IgD-negative memory B cell (primary cell): Measurements from ENCODE around the gene SSBP2. TPM values are rescaled to one million over a fixed set of nuclear protein-coding genes. Genes with fewer than 3 reads are reported as not detected.
A peak's percentile ranks its signal among the peaks of the same experiment; 100 is the strongest.

Experiments used
- H3K27ac Mint-ChIP-seq, 3 donors: one replicate each; pipeline ENCODE4 v1.8.0; 2020 to 2022; ENCODE audit warnings: mild to moderate bottlenecking in 3 of 3, mixed read lengths in 3 of 3, moderate library complexity in 1 of 3
- H3K27me3 Mint-ChIP-seq: one replicate; pipeline ENCODE4 v1.8.0; 2021; ENCODE audit warnings: mixed read lengths
- H3K36me3 Mint-ChIP-seq: one replicate; pipeline ENCODE4 v1.8.0; 2020; ENCODE audit warnings: mild to moderate bottlenecking, mixed read lengths
- H3K4me1 Mint-ChIP-seq, 3 donors: one replicate each; pipeline ENCODE4 v1.8.0; 2020 to 2022; ENCODE audit warnings: mixed read lengths in 3 of 3, mild to moderate bottlenecking in 1 of 3
- H3K4me3 Mint-ChIP-seq, 4 donors: one replicate each; pipeline ENCODE4 v1.8.0; 2020 to 2022; ENCODE audit warnings: mild to moderate bottlenecking in 4 of 4, mixed read lengths in 4 of 4, moderate library complexity in 3 of 4
- H3K9me3 Mint-ChIP-seq, 3 donors: one replicate each; pipeline ENCODE4 v1.8.0; 2020 to 2021; ENCODE audit warnings: mixed read lengths in 3 of 3, mild to moderate bottlenecking in 1 of 3
- polyA plus RNA-seq: library from polyadenylated mRNA; unstranded; fragments of 300-500 nt; fragmentation: Illumina TruSeq; gene quantifications from one replicate; pipeline ENCODE4 v1.2.3, GENCODE V29; 2021

The SSBP2 gene
- polyA plus RNA-seq, 1 donor from 2014 or later = 35.8 TPM

DNA sequence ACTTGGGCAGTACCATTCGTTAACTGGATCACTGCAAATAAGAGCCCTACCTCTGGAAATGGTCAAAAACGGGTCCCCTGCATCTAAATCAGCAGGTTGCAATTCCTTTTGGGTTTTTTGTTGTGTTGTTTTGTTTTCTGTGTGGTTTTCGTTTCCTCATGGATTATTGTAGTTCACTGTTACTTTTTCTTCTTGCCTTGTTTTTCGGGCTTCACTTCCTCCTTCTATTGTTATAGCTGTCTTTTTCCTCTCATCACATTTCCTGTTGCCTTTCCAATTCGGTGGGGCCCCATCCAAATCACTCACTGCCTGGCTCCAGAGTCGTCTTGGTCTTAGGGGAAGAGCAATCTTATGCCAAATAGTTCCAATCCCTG lies 8.7 kb upstream of the SSBP2 start:
- H3K4me3 Mint-ChIP-seq = no peak overlapping the region
- peaks cover 4% of the 10 kb centered on the region for H3K27me3 Mint-ChIP-seq
- no peak overlapping the region for H3K27ac Mint-ChIP-seq
- peaks cover 2% of the 10 kb centered on the region for H3K36me3 Mint-ChIP-seq
- no peaks in the 10 kb centered on the region for H3K9me3 Mint-ChIP-seq
- H3K4me1 Mint-ChIP-seq = peaks cover 0 to 7% (median 5%) of the 10 kb centered on the region in 3 donors

DNA sequence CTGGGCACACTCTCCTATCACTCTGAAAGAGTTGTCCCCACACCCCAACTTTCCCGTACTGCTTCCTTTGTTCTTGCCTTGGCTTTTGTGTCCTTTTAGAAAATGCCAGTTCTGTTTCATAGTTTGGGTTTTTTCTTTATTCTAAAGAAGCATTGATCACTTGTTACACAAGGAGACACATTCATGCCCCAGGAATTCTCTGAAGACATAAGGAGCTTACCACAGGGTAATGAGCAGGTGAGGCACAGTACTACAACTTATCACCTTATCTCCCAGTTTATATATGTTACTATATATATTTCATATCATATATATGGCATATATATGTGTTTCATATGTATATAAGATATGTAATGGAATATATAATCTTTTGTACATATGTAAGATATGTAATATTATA lies 6.5 kb upstream of the SSBP2 start:
- peaks cover 2% of the 10 kb centered on the region for H3K36me3 Mint-ChIP-seq
- no peak overlapping the region for H3K4me3 Mint-ChIP-seq
- H3K27me3 Mint-ChIP-seq = peaks cover 4% of the 10 kb centered on the region
- H3K27ac Mint-ChIP-seq = no peak overlapping the region
- H3K9me3 Mint-ChIP-seq = no peaks in the 10 kb centered on the region
- H3K4me1 Mint-ChIP-seq = peaks cover 0 to 8% (median 7%) of the 10 kb centered on the region in 3 donors

DNA sequence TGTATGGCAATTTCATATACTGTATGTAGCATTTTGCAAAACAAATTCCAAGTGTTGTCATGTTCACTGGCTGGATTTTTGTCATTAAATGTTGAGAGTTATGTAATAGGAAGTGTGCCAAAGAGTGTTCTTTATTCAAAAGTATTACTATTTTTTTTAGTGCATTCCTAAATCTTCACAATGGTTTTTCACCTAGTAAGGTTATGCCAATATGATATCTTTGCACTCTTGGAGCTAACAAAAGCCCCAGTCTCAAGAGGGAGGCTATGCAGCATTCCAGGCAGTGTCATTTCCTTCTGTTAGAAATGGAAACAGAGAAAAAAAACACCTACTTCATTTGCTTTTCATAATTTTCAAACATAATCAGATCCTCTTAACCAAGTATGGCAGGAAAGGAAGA lies 5.1 kb upstream of the SSBP2 start:
- Mint-ChIP-seq H3K27me3 (peaks cover 3% of the 10 kb centered on the region), H3K4me1 (peaks cover 0 to 10% (median 10%) of the 10 kb centered on the region in 3 donors), H3K36me3 (peaks cover 2% of the 10 kb centered on the region), H3K9me3 (no peaks in the 10 kb centered on the region), H3K4me3 (no peak overlapping the region), H3K27ac (peak overlapping the region in 1 of 3 donors; percentile 20)

DNA sequence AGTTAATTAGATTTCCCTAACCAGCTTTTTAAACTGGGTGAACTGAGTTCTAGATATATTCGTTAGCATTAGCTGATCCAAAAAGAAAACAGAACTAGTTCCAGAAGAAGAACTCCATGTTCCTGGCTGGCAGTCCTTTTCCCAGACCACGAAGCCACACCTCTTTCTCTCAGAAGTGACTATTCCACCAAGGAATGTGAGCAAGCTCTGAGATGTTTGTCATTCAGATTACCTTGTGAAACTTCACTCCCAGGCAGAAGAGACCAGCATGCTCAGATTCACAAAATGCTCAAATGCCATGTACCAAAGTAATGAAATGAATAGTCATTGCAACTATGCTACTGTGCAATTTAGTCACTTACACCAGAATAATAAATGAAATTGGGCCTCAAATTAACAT lies 4.4 kb upstream of the SSBP2 start:
- no peak overlapping the region for H3K4me3 Mint-ChIP-seq
- peaks cover 2% of the 10 kb centered on the region for H3K36me3 Mint-ChIP-seq
- H3K27ac Mint-ChIP-seq = no peak overlapping the region
- no peaks in the 10 kb centered on the region for H3K27me3 Mint-ChIP-seq
- peaks cover 0 to 10% (median 9%) of the 10 kb centered on the region in 3 donors for H3K4me1 Mint-ChIP-seq
- no peaks in the 10 kb centered on the region for H3K9me3 Mint-ChIP-seq

DNA sequence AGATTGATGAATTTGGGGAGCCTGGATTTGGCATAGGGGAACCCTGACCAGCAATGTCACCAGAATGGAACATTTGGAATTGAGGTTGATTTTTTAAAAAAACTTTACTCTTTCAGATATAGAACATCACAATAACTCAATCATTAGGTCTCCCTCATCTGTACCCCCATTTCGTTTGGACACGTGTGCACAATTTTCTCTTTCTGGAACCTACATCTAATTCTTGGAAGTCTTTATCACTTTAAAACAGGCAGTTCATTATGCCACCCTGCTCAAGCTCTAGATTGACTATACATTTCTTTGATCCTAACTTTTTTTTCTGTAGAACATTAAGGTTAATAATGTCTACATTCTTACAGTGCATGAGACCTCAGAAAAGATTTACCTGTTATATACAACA lies 3.7 kb upstream of the SSBP2 start:
- H3K9me3 Mint-ChIP-seq = no peaks in the 10 kb centered on the region
- peak overlapping the region in 1 of 4 donors; percentile 83 for H3K4me3 Mint-ChIP-seq
- H3K27ac Mint-ChIP-seq = no peak overlapping the region
- peaks cover 1 to 8% (median 7%) of the 10 kb centered on the region in 3 donors for H3K4me1 Mint-ChIP-seq
- H3K27me3 Mint-ChIP-seq = peaks cover 1% of the 10 kb centered on the region
- peaks cover under 1% of the 10 kb centered on the region for H3K36me3 Mint-ChIP-seq

DNA sequence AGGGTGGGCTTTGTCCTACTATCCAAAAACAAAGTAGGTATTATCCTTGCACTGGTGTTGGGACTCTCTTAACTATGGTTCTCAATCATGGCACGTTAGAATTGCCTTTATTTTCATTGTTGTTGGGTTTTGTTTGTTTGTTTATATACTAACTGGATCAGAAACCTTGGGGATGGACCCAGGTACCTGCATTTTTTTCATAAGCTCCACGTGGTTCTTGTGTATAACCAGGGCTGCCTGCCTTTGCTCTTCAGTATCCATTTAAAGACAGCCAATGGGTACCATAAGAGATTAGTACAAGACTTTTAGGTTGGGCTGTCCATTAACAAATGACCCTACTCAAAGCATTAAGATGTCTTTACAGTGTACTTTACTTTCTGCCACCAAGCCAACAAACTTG lies 2.5 kb upstream of the SSBP2 start:
- Mint-ChIP-seq H3K27me3 (peaks cover 2% of the 10 kb centered on the region), H3K36me3 (no peaks in the 10 kb centered on the region), H3K9me3 (no peaks in the 10 kb centered on the region), H3K4me3 (peak overlapping the region in 1 of 4 donors; percentile 83), H3K27ac (peak overlapping the region in 1 of 3 donors; percentile 82), H3K4me1 (peaks cover 11 to 15% (median 13%) of the 10 kb centered on the region in 3 donors)

DNA sequence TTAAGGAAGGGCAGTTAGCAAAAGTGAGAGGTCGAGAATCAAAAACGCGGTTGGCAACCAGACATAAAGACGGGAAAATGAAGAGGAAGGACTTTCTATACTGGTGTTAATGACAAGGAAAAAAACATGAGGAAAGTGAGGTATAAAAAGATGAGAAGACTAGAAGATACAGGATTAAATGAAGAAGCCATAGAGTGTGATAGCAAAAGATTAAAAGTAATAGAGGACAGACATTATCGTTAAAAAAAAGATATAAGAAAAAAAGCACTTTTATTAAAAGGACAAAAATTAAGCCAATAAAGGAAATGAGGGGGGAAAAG lies 1.7 kb upstream of the SSBP2 start:
- H3K27ac Mint-ChIP-seq = peak overlapping the region in 1 of 3 donors; percentile 82
- H3K27me3 Mint-ChIP-seq = peaks cover 2% of the 10 kb centered on the region
- H3K36me3 Mint-ChIP-seq = no peaks in the 10 kb centered on the region
- H3K4me3 Mint-ChIP-seq = peak overlapping the region in 3 of 4 donors; percentile 42 to 83 (median 77)
- H3K4me1 Mint-ChIP-seq = peaks cover 11 to 18% (median 17%) of the 10 kb centered on the region in 3 donors
- H3K9me3 Mint-ChIP-seq = no peaks in the 10 kb centered on the region

DNA sequence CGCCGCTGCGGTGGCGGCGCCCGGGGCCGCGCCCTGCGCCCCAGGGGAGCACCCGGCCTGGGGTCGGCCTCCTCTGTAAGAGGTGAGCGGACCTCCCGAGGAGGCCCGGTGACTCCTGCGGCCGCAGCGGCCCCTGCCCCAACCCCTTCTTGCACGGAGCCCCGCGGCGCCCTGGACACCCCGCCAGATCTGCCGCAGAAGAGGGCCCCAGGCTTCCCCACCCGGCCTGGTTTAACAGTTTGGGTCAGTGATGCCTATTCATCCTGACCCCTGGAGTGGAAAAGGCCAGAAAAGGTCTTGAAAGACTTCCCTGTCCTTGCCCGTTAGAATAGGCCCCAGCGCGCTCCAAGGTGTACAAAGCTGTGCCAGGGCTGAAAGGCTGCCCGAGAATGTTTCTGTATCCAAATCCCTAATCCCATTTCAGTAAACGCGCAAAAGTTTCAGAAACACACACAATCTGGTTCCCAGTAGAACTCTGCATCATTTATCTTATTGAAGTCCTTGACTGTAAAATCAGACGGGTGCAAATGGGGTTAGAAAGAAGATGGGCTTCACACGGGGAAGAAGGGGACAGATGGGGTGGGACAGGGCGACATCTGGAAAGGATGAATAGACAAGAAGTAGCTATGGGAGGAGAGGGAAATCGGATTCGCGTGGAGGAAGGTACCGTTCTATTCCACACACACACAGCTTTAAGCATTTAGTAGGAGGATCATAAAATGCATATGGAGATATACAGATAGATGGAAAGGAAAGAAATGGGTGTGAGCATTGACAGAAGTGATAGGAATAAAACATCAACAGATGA lies 1.1 kb upstream of the SSBP2 start:
- Mint-ChIP-seq H3K4me1 (peaks cover 13 to 18% (median 17%) of the 10 kb centered on the region in 3 donors), H3K27ac (peak overlapping the region in 2 of 3 donors; percentile 82 to 94), H3K27me3 (peaks cover 2% of the 10 kb centered on the region), H3K9me3 (no peaks in the 10 kb centered on the region), H3K4me3 (peak overlapping the region; percentile 77 to 98 (median 90)), H3K36me3 (no peaks in the 10 kb centered on the region)

DNA sequence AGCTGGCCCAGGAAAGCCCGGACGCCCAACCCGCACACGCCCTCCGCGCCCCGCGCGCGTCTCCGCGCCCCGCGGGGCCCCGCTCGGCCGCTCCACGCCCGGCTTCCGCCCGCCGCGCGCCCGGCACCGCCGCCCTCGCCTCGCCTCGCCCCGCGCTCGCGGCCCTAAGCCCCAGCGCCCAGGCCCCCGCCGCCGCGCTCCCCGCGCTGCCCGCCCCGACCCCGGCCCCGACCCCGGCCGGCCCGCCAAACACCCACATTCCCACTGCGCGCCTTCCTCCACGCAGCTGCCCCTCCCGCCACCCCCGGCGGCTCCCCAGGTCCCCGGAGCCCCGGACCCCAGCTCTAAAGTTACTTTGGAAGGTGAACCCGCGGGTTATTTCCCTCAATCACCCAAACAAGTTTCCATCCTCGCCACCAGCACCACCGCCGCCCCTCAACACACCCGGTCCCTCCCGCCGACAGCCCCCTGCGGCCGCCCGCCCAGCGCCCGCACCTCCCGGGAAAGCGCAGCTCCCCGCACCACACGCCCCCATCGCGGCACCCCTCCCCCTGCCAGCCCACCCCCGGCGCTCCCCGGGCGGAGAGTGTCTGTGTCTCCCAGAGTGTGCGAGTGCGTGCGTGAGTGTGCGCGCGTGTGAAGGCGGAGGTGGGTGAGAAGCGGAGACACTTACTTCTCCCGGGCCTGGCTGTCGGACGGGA lies 439 bp downstream of the SSBP2 start:
- H3K4me1 Mint-ChIP-seq = peaks cover 19 to 23% (median 22%) of the 10 kb centered on the region in 3 donors
- no peaks in the 10 kb centered on the region for H3K36me3 Mint-ChIP-seq
- H3K4me3 Mint-ChIP-seq = peak overlapping the region; percentile 83 to 98 (median 95)
- peak overlapping the region; percentile 82 to 94 (median 94) for H3K27ac Mint-ChIP-seq
- H3K9me3 Mint-ChIP-seq = no peaks in the 10 kb centered on the region
- H3K27me3 Mint-ChIP-seq = peaks cover 2% of the 10 kb centered on the region

DNA sequence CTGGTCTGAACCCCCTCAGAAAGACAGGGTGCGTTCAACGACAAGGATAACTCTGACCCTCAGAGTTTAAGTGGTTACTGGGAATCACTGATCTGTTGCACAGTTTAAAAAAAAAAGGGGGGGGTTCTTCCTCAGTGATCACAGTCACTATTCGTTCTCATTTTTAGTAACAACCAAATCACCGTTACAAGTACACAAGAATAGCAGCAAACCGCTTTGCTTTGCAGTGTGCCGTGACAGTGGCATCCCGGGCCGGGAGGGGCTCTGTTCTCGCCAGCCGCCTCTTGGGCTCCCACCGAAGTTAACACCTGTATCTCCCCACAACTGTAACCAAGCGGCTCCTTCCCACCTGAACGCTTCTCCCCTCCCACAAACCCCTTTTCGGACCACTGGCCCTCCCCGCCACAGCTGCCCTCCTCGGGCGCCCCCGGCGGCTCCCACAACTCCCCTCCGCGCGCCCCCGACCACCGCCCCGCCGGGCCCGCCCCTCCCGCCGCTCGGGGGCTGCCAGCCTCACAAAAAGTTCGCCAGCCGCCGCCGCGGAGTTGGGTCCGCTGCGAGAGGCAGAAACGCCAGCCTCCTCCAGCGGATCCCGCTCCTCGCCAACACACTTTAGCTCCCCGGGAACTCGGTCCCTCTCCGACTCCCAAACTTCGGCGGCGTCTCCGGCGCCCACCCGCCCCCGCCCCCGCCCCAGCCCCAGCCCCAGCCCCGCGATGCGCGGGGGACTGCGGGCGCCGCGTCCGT lies 1.2 kb downstream of the SSBP2 start:
- Mint-ChIP-seq H3K27ac (peak overlapping the region; percentile 95 to 98 (median 97)), H3K36me3 (no peaks in the 10 kb centered on the region), H3K4me3 (peak overlapping the region; percentile 95 to 100 (median 99)), H3K27me3 (peaks cover 2% of the 10 kb centered on the region), H3K4me1 (peaks cover 19 to 23% (median 22%) of the 10 kb centered on the region in 3 donors), H3K9me3 (no peaks in the 10 kb centered on the region)

DNA sequence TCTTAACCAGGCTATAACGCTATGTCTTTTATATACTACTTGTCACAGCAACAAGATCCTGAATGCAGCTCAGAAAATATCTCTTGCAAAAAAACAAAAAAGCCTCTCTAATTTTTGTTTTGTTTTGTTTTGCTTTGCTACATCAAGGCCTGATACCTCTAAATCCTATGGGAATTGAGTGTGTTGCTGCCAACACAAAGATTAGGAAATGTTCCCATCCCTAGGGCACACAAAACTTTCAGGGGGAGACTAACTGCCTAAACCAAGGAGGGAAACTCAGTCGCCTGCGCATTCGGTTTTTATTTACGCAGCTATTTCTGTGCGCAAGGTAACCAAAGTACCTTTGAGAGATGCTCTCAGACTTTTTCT lies 1.7 kb downstream of the SSBP2 start:
- Mint-ChIP-seq H3K9me3 (no peaks in the 10 kb centered on the region), H3K4me3 (peak overlapping the region; percentile 95 to 100 (median 99)), H3K27ac (peak overlapping the region; percentile 95 to 98 (median 97)), H3K36me3 (no peaks in the 10 kb centered on the region), H3K4me1 (peaks cover 19 to 23% (median 22%) of the 10 kb centered on the region in 3 donors), H3K27me3 (peaks cover 2% of the 10 kb centered on the region)

DNA sequence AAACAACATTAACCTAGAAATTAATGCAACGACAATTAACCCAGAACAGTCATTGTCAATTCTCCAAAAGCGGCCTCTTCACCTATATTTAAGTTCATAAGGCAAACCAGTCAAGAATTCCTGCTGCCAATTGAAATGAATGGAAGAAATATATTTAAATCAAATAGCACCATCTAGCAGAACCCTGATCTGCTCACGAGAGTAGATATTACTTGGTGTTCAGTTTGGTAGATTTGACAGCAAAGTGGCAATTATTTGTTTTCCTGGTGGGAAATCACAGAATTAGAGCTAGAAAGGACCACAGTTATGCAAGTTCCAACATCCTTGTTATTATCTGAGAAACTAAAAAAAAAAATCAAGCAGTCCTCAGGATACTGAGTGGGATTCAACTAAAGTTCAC lies 2.3 kb downstream of the SSBP2 start:
- peaks cover 19 to 26% (median 23%) of the 10 kb centered on the region in 3 donors for H3K4me1 Mint-ChIP-seq
- peak overlapping the region; percentile 4 to 100 (median 97) for H3K4me3 Mint-ChIP-seq
- peak overlapping the region in 2 of 3 donors; percentile 17 to 97 for H3K27ac Mint-ChIP-seq
- no peaks in the 10 kb centered on the region for H3K36me3 Mint-ChIP-seq
- no peaks in the 10 kb centered on the region for H3K9me3 Mint-ChIP-seq
- peaks cover 2% of the 10 kb centered on the region for H3K27me3 Mint-ChIP-seq

DNA sequence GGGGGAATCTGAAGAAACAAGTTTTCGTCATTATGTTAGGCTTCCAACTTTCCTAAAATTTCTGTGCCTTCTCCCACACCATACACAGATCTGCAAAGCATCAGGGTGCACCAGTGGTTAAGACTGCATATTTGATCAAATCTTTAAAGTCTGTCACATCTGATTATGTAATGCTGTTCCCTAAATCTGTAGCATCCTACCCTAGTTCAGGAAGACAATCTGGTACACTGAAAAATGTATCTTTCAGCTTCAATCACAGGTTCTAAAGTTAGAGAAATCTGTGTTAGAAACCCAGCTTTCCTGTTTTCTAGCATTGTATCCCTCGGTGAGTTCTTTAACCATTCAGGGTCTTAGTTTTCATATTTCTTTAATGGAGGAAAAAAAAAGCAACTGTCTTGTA lies 3.9 kb downstream of the SSBP2 start:
- Mint-ChIP-seq H3K27me3 (peaks cover 2% of the 10 kb centered on the region), H3K27ac (no peak overlapping the region), H3K4me3 (peak overlapping the region in 1 of 4 donors; percentile 99), H3K36me3 (no peaks in the 10 kb centered on the region), H3K9me3 (no peaks in the 10 kb centered on the region), H3K4me1 (peaks cover 14 to 28% (median 19%) of the 10 kb centered on the region in 3 donors)

DNA sequence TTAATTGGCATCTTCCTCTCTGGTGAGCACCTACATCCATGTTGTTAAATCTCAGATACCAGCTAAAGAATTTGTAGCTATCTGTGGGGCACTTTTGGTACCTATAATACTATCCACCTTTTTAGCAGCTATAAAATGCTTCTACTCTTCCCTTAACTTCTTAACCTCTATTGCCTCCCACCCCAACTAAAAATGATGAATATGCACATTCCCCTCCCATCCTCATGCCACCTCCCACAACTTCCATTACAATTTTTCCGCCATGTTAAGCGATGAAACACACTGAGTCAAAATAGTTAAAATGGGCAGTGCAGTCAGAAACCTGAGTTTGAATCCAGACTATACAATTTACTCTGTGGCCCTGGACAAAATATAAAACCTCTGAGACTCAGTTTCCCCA lies 10.1 kb downstream of the SSBP2 start:
- Mint-ChIP-seq H3K27me3 (no peaks in the 10 kb centered on the region), H3K27ac (peak overlapping the region in 1 of 3 donors; percentile 23), H3K4me1 (peaks cover 8 to 23% (median 13%) of the 10 kb centered on the region in 3 donors), H3K36me3 (peaks cover 4% of the 10 kb centered on the region), H3K4me3 (no peak overlapping the region), H3K9me3 (no peaks in the 10 kb centered on the region)

DNA sequence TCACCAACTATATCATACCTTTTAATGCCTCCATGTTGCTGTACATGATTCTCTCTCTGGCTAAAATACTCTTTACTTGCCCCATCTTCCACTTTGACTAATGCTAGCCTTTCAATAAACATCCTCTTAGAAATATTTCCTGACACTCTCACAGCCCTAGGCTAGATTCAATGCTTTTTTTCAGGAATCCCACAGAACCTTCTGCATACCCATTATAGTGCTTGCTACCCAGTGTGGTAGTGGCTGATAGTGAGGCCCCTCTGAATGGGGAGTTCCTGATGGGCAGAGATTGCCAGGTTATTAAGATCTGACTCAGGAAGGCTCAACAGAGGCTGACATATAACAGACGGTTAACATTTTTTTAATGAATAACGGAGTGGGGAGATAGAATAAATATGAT lies 11.6 kb downstream of the SSBP2 start:
- H3K27ac Mint-ChIP-seq = no peak overlapping the region
- no peaks in the 10 kb centered on the region for H3K9me3 Mint-ChIP-seq
- H3K27me3 Mint-ChIP-seq = no peaks in the 10 kb centered on the region
- peaks cover 4% of the 10 kb centered on the region for H3K36me3 Mint-ChIP-seq
- peaks cover 9 to 25% (median 15%) of the 10 kb centered on the region in 3 donors for H3K4me1 Mint-ChIP-seq
- H3K4me3 Mint-ChIP-seq = no peak overlapping the region
